Measurements from ENCODE around the gene GRM8.

The GRM8 gene

DNA sequence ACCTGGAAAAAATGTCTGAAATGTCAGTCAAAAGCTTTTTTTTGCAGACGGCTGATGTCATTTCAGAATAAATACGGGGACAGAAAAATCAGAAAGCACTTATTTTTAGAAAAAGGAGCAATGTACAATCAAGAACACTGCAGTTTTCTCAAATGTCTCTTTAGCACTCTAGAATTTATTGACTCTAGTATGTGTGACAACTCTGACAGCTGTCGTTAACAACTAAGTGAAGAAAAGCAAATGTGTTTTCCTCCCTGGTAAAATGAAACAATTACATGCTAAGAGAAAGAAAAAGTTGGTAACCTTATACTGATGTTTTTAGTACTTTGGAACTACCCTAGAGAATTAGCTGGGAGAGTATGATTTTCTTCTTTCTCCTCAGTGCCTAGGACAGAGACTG is 497.4 kb downstream of the GRM8 start:
- FAIRE-seq: no peak
- no peak for DNase-seq (ENCODE audit: insufficient read length, low spot score)

DNA sequence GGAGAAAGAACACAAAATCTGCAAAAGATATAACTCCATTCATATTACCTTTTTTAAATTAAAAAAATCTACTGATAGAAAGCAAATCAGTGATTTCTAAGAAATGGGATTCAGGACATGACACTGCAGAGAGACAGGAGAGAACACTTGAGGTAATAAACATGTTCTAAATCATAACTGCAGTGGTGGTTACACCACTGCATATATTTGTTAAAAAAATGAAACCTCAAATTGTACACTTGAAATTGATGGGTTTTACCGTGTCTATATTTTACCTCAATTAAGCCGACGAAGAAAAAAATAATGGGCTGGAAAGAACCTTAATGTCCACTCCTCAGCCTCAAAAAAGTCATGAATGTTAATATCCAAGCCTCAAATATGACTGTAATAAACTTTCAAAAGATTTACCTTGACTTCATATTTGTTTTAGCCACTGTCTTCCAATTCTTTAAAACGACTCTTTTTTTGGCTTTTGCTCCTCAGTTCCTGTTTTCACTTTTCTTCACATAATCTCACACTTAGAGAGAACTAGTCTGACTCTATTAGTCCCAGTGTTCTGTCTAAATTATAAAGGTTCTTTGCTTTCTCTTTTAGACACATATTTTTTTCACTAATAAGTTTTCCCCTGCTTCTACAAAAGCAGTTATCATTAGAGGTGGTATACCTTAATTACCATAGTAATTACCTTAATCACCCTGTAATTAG is 502.4 kb downstream of the GRM8 start:
- FAIRE-seq: no peak
- TF ChIP-seq, protein P1, sequence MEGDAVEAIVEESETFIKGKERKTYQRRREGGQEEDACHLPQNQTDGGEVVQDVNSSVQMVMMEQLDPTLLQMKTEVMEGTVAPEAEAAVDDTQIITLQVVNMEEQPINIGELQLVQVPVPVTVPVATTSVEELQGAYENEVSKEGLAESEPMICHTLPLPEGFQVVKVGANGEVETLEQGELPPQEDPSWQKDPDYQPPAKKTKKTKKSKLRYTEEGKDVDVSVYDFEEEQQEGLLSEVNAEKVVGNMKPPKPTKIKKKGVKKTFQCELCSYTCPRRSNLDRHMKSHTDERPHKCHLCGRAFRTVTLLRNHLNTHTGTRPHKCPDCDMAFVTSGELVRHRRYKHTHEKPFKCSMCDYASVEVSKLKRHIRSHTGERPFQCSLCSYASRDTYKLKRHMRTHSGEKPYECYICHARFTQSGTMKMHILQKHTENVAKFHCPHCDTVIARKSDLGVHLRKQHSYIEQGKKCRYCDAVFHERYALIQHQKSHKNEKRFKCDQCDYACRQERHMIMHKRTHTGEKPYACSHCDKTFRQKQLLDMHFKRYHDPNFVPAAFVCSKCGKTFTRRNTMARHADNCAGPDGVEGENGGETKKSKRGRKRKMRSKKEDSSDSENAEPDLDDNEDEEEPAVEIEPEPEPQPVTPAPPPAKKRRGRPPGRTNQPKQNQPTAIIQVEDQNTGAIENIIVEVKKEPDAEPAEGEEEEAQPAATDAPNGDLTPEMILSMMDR (IDR thresholded peaks at IDR 0.05; ENCODE audit: insufficient read depth, missing control alignments): no peak
- no peak for DNase-seq (ENCODE audit: insufficient read length, low spot score)

More for the DNA sequence above, 497.4 kb downstream of the GRM8 start:
- TF ChIP-seq, protein P1 (IDR thresholded peaks at IDR 0.05; ENCODE audit: insufficient read depth, missing control alignments): no peak

DNA sequence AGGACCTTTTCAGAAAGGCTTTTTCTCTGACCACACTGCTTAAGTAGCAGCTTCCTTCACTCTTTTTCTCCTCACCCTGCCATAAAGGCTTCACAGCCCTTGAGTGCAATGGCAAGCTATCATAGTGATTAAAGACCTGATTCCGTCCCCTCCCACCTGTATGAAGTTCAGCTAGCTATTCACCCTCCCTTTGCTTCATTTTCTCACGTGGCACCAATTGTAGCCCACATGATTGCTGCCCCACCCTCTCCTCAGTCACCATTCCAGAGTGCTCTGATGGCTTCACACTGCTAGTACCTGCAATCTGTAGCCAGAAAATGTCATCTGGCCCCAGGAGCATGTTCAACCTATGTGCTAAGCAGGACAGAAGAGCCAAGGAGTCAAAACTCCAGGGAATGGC is 523.8 kb downstream of the GRM8 start:
- no peak for DNase-seq (ENCODE audit: insufficient read length, low spot score)
- TF ChIP-seq, protein P1 (IDR thresholded peaks at IDR 0.05; ENCODE audit: insufficient read depth, missing control alignments): no peak
- no peak for FAIRE-seq

DNA sequence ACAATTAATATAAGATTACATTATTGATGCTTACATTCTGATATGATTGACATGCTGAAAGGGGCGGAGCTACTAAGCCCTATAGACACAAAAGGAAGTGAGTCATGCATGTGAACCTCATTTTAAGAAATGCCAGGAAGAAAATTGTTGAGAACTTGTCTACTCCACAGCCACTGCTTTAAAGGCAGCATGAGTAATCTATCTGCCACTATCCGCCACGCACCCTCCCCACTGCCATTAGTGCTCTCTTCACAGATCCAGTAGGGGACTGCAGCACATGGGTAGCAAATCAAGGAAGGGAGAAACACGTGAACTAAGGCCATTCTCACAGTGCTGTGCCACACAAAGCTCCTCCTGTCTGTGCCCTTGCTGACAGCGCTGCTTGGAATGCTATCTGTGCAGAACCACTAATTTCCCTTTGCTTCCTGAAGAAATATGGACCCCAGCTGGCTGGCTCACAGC is 524.8 kb downstream of the GRM8 start:
- FAIRE-seq: no peak
- TF ChIP-seq, protein P1 (IDR thresholded peaks at IDR 0.05; ENCODE audit: insufficient read depth, missing control alignments): no peak
- DNase-seq (ENCODE audit: insufficient read length, low spot score): no peak

DNA sequence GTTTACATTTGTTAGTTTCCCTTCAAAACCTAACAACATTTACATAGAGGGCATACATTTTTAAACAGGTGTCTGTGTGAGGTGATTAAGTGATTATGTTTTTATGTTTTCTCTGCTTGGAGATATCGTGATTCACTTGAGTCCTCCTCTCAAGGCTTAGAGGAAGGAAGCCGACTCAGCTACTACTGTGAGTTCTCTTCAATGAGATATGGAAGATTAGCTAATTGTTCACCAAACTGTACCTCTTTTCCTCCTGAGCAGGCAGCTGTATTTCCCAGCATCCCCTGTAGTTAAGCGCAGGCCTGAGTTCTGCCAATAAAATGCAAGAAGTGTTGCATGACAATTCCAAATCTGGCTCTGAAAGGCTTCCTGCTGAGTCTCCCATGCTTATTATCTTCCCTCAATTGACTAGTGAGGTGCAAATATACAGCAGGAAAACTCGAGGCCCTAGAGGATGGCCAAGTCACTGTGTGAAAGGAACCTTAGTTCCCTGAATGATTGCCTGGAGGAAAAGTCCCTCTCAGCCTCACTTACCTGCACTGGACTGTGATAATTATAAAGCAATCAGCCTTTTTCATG is 528.7 kb downstream of the GRM8 start:
- TF ChIP-seq, protein P1 (IDR thresholded peaks at IDR 0.05; ENCODE audit: insufficient read depth, missing control alignments): no peak
- no peak for FAIRE-seq
- no peak for DNase-seq (ENCODE audit: insufficient read length, low spot score)

DNA sequence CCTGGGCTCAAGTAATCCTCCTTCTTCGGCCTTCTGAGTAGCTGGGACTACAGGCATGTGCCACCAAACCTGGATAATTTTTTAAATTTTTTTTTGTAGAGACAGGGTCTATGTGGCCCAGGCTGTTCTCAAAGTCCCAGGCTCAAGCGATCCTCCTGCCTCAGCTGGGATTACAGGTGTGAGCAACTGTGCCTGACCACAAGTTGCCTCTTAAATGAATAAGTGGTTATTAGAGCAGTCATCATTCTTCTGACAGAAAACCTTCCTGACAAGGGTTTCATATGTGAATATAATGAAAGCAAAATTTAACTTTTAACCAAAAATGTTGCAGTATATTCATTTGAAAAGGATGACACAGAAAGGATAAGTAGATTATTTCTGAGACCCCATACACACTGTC is 532.5 kb downstream of the GRM8 start:
- DNase-seq (ENCODE audit: insufficient read length, low spot score) (no peak), FAIRE-seq (no peak)
- TF ChIP-seq, protein P1 (IDR thresholded peaks at IDR 0.05; ENCODE audit: insufficient read depth, missing control alignments): no peak

DNA sequence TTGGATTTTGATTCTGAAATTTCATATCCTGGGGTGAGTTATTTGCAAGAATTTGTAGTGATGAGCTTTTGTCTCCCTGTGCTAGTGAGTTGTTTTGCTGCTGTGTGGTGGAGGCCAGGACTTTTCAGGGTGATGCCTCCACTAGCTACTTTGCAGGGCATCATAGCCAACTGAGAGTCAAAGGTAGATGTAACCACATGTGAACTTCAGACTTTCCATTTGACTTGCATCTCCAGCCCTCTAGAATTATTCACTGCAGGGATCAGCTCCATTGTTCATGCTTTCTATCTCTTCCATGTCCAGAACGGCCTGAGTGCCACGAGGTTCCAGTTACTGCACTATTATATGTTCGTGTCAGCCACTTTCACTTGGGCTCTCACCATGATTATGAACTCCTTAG is 534.3 kb downstream of the GRM8 start:
- FAIRE-seq: no peak
- TF ChIP-seq, protein P1 (IDR thresholded peaks at IDR 0.05; ENCODE audit: insufficient read depth, missing control alignments): no peak

More for the DNA sequence above, 534.3 kb downstream of the GRM8 start:
- no peak for DNase-seq (ENCODE audit: insufficient read length, low spot score)
